ENCODE results near the gene ELMO1. TPM values are rescaled to one million over a fixed set of nuclear protein-coding genes. Genes with fewer than 3 reads are reported as not detected.

ELMO1 gene, protein sequence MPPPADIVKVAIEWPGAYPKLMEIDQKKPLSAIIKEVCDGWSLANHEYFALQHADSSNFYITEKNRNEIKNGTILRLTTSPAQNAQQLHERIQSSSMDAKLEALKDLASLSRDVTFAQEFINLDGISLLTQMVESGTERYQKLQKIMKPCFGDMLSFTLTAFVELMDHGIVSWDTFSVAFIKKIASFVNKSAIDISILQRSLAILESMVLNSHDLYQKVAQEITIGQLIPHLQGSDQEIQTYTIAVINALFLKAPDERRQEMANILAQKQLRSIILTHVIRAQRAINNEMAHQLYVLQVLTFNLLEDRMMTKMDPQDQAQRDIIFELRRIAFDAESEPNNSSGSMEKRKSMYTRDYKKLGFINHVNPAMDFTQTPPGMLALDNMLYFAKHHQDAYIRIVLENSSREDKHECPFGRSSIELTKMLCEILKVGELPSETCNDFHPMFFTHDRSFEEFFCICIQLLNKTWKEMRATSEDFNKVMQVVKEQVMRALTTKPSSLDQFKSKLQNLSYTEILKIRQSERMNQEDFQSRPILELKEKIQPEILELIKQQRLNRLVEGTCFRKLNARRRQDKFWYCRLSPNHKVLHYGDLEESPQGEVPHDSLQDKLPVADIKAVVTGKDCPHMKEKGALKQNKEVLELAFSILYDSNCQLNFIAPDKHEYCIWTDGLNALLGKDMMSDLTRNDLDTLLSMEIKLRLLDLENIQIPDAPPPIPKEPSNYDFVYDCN
- total RNA-seq (10 to 100 TPM in 8 of 9 donors, 1 to 10 TPM in 1; 9.8 to 38.6 (median 15.3) TPM), polyA plus RNA-seq (1 to 10 TPM; 6.9 to 7.9 TPM)
- long read RNA-seq, donor 1, full-length matches to known transcripts, result 6 of 11 reads
- long read RNA-seq, donor 1, partial matches to known transcripts, result 2 of 11 reads
- long read RNA-seq, donor 1, other reads (novel, unspliced or antisense), result 3 of 11 reads
- long read RNA-seq, donor 2, full-length matches to known transcripts, result 5 of 16 reads
- long read RNA-seq, donor 2, partial matches to known transcripts, result 8 of 16 reads
- long read RNA-seq, donor 2, other reads (novel, unspliced or antisense), result 3 of 16 reads
- long read RNA-seq, donor 3, full-length matches to known transcripts, result 3 of 7 reads
- long read RNA-seq, donor 3, partial matches to known transcripts, result 0 of 7 reads
- long read RNA-seq, donor 3, other reads (novel, unspliced or antisense), result 4 of 7 reads

DNA sequence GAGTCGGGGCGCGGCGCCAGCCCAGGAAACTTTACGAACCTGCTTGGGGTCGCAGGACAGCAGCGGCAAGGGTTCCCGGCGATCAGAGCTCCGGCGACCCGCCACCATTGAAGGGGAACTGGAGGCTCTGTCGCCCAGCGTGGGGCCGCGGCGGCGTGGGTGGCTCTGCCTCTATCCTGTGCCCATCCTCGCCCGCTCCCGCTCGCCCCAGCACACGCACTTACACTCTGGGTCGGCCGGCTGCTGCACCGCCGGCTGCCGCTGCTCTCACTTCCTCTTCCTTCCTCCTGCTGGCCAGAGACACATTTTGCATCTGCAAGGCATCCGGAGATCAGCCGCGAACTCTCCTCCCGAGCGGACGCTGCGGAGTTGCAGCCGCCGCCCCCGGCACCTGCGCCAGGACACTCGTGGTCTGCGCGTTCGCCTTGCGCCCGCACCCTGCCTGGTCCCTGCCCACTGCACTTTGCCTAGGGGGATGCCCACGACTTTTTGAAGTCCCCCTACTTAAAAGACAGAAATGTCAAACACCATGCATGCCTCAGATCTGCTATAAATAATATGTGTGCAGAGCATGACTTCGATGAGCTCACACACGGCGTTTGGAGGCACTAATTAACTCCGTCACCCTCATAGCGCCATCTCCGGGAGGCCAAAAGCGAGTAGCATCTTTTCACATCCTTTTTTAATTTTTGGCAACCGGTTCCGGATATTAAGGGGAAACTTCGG is at the start of gene ELMO1:
TSS of gene ELMO1 (minus strand) at position 229 of the 726 bp plus-strand sequence. CDS start 106,174 bp downstream, outside the sequence.
- DNase-seq, result peak; percentile 79 to 91 (median 80)
- Histone ChIP-seq H3K4me1 (peaks cover 0 to 46% (median 14%) of the 10 kb centered on the region in 12 donors), H3K36me3 (no peaks in the 10 kb centered on the region), H3K27ac (peak within 1 kb of the TSS; percentile 83 to 97 (median 93)), H3K27me3 (peaks cover 0 to 18% (median 0%) of the 10 kb centered on the region in 9 donors), H3K9me3 (no peaks in the 10 kb centered on the region), H3K4me3 (peak within 1 kb of the TSS; percentile 68 to 95 (median 86))
- TF ChIP-seq, protein P1, sequence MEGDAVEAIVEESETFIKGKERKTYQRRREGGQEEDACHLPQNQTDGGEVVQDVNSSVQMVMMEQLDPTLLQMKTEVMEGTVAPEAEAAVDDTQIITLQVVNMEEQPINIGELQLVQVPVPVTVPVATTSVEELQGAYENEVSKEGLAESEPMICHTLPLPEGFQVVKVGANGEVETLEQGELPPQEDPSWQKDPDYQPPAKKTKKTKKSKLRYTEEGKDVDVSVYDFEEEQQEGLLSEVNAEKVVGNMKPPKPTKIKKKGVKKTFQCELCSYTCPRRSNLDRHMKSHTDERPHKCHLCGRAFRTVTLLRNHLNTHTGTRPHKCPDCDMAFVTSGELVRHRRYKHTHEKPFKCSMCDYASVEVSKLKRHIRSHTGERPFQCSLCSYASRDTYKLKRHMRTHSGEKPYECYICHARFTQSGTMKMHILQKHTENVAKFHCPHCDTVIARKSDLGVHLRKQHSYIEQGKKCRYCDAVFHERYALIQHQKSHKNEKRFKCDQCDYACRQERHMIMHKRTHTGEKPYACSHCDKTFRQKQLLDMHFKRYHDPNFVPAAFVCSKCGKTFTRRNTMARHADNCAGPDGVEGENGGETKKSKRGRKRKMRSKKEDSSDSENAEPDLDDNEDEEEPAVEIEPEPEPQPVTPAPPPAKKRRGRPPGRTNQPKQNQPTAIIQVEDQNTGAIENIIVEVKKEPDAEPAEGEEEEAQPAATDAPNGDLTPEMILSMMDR (IDR thresholded peaks at IDR 0.05), result peak in 11 of 12 donors; percentile 28 to 59 (median 47)
- peak in 1 of 2 donors; percentile 67 for TF ChIP-seq POLR2A (IDR thresholded peaks at IDR 0.05)
- intact Hi-C loops (cut with DNase I), result loop anchor here in 9 of 10 donors (1.0 to 10.0 kb wide), 17 partner anchors 41 to 240 kb away; no protein-coding TSS in a partner anchor
- 0 to 1% (median 1%) methylated on average over 29 to 56 of the region's 56 CpGs for WGBS, 4 donors
- peak; percentile 59 to 90 (median 84) for ATAC-seq

DNA sequence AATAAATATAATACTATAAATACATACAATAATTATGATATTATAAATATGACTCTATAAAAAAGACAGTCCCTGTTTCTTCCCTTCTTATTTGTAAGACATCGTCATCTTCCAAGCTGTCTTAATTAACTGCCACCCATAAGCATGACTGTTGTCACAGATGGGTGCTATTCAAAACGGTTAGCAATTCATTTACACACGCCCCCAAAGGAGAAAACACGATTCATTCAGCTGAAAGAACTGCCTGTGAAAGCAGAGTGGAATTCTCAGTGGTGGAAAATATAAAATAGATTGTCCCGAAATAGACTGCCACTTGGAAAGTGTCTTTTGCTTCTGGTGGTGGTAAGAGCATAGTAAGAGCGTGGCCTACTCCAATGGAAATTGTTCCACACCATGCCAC is 48.9 kb upstream of the ELMO1 start:
- Histone ChIP-seq H3K27ac (no peak overlapping the region), H3K4me1 (peaks cover 0 to 3% (median 0%) of the 10 kb centered on the region in 12 donors), H3K4me3 (no peak overlapping the region), H3K27me3 (no peaks in the 10 kb centered on the region), H3K36me3 (no peaks in the 10 kb centered on the region), H3K9me3 (no peaks in the 10 kb centered on the region)
- intact Hi-C loops (cut with DNase I), result loop anchor here in 7 of 10 donors (2.0 to 10.0 kb wide), 5 partner anchors 40 to 290 kb away; no protein-coding TSS in a partner anchor
- no peak for DNase-seq
- 79 to 88% (median 87%) methylated on average over 6 of the region's 6 CpGs for WGBS, 4 donors
- TF ChIP-seq, protein P1 (IDR thresholded peaks at IDR 0.05), result no peak
- no peak for TF ChIP-seq POLR2A (IDR thresholded peaks at IDR 0.05)
- no peak for ATAC-seq

DNA sequence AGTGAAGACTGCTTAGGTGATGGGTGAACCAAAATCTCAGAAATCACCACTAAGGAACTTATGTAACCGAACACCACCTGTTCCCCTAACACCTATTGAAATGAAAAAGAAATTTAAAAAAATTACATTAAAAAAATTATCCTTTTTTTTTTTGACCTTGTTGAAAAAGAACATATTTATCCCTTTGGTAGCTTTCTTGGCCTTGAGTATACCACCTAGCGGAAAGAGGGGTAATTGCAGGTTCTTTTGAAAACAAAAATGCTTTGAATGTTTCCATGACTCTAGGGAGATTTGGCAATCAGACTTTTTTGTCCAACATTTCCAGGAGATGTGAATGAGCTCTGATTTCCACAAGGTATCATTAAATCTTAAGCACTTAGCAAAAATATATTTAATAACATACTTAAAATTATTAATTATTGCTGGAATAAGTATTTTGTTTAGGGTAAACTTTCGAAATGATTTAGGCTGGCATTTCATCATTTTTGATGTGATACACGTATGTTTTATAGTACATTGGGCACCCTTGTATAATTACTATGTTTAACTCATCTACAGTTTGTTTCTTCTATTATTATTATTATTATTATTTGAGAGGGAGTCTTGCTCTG is 47.0 kb upstream of the ELMO1 start:
- Histone ChIP-seq H3K4me1 (peaks cover 0 to 3% (median 0%) of the 10 kb centered on the region in 12 donors), H3K36me3 (no peaks in the 10 kb centered on the region), H3K27me3 (no peaks in the 10 kb centered on the region), H3K27ac (no peak overlapping the region), H3K9me3 (no peaks in the 10 kb centered on the region), H3K4me3 (no peak overlapping the region)
- ATAC-seq, result no peak
- 59 to 67% (median 65%) methylated on average over 4 of the region's 4 CpGs for WGBS, 4 donors
- DNase-seq, result no peak
- intact Hi-C loops (cut with DNase I), result loop anchor here in 9 of 10 donors (1.0 to 10.0 kb wide), 7 partner anchors 38 to 288 kb away; no protein-coding TSS in a partner anchor
- TF ChIP-seq, protein P1 (IDR thresholded peaks at IDR 0.05), result peak; percentile 61 to 86 (median 80)
- TF ChIP-seq POLR2A (IDR thresholded peaks at IDR 0.05), result no peak

All from heart left ventricle (tissue), 16 donors.